Measurements from ENCODE around the gene SPECC1.

DNA sequence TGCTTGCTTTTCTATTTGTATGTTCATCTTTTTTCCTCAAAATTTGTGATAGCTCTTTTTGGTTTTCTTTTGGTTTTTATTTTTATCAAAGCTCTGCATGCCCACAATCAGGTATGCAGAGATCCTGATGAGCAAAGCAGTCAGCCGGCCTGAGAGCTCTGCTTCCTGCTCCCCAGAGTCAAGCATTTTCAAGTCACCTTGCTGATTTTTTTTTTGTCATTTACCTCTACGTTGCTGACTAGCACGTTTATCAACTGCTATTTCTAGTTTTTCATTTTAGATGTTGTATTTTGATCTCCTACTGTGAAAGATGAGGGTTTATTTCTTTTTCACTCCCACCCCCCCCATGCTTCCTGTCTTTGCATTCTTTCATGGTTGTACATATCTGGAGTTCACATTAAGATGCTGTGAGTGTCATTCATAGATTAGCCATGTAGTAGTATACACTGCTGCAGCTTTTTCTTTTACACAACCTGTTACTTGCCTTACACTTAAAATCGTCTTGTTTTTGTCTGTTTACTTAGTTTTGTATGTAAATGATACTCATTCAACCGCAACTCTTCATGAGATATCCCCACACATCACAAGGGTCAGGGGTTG is 262.0 kb downstream of the SPECC1 start:
- TF ChIP-seq CTCF (IDR thresholded peaks at IDR 0.05) (no peak), POLR2A (IDR thresholded peaks at IDR 0.05) (no peak)

Measured in adrenal gland (tissue), 5 donors.